Liver (tissue), 9 donors: ENCODE results near the gene KRTAP4-7. TPM values are rescaled to one million over a fixed set of nuclear protein-coding genes. Genes with fewer than 3 reads are reported as not detected.
"Not testable (repeated sequence)": the region's sequence is repeated elsewhere in the genome, so short reads cannot be mapped to it uniquely, and the experiment has no call there.

Experiments
- DNase-seq: peaks from one replicate; pipeline ENCODE4 v3.0.0-alpha.2; 2017; ENCODE audit warnings: low spot score
- H3K27ac ChIP-seq, 2 donors: one replicate each; pipeline ENCODE4 v1.7.0; 2013; ENCODE audit warnings: inconsistent platforms in 2 of 2, low read length in 2 of 2, control low read depth in 1 of 2, low read depth in 1 of 2, mild to moderate bottlenecking in 1 of 2
- H3K27me3 ChIP-seq, 4 donors: one replicate each; pipeline versions ENCODE4 v1.6.1 to v1.7.0; 2013; ENCODE audit warnings: low read length in 3 of 4, inconsistent platforms in 1 of 4, mild to moderate bottlenecking in 1 of 4, moderate library complexity in 1 of 4; ENCODE audit not compliant: control insufficient read depth in 4 of 4, insufficient read depth in 4 of 4
- H3K36me3 ChIP-seq, 4 donors: one replicate each; pipeline versions ENCODE4 v1.6.1 to v1.7.0; 2013; ENCODE audit warnings: low read length in 3 of 4, mild to moderate bottlenecking in 3 of 4, low read depth in 1 of 4, moderate library complexity in 1 of 4; ENCODE audit not compliant: control insufficient read depth in 4 of 4, insufficient read depth in 3 of 4
- H3K4me1 ChIP-seq, 4 donors: one replicate each; pipeline versions ENCODE4 v1.6.1 to v1.7.0; 2013; ENCODE audit warnings: low read length in 3 of 4, mild to moderate bottlenecking in 3 of 4, moderate library complexity in 1 of 4; ENCODE audit not compliant: control insufficient read depth in 4 of 4, insufficient read depth in 4 of 4
- H3K4me3 ChIP-seq, 3 donors: one replicate each; pipeline versions ENCODE4 v1.6.1 to v1.7.0; 2013; ENCODE audit warnings: low read length in 3 of 3, control low read depth in 1 of 3, low read depth in 1 of 3, mild to moderate bottlenecking in 1 of 3
- H3K9ac ChIP-seq, 2 donors: one replicate each; pipeline ENCODE4 v1.7.0; 2013; ENCODE audit warnings: low read length in 2 of 2, mild to moderate bottlenecking in 2 of 2, moderate library complexity in 2 of 2, control low read depth in 1 of 2, low read depth in 1 of 2
- H3K9me3 ChIP-seq, 4 donors: one replicate each; pipeline versions ENCODE4 v1.6.1 to v1.7.0; 2013; ENCODE audit warnings: low read length in 3 of 4; ENCODE audit not compliant: control insufficient read depth in 4 of 4
- CTCF ChIP-seq: fragments of 150-350 bp; IDR thresholded peaks from 2 replicates; pipeline ENCODE4 v1.5.1; 2017; ENCODE audit warnings: improper control_type of control experiment, low read depth, low read length; ENCODE audit not compliant: missing input control
- GABPA ChIP-seq, 2 donors: IDR thresholded peaks in 1 of 2; conservative IDR thresholded peaks in 1 of 2; 2 replicates each; pipeline ENCODE4 v1.6.1; 2016; ENCODE audit warnings: antibody characterized with exemption in 2 of 2, mild to moderate bottlenecking in 1 of 2, moderate library complexity in 1 of 2
- HNF4G ChIP-seq: IDR thresholded peaks from 2 replicates; pipeline ENCODE4 v1.6.1; 2016; ENCODE audit warnings: antibody characterized with exemption
- JUND ChIP-seq, 2 donors: IDR thresholded peaks; 2 replicates each; pipeline ENCODE4 v1.6.1; 2016; ENCODE audit warnings: antibody characterized with exemption in 2 of 2
- REST ChIP-seq: IDR thresholded peaks from 2 replicates; pipeline ENCODE4 v1.6.1; 2016; ENCODE audit warnings: antibody characterized with exemption, mild to moderate bottlenecking
- RXRA ChIP-seq, 2 donors: IDR thresholded peaks; 2 replicates each; pipeline ENCODE4 v1.6.1; 2017 to 2018; ENCODE audit warnings: antibody characterized with exemption in 2 of 2, mild to moderate bottlenecking in 1 of 2
- SP1 ChIP-seq: IDR thresholded peaks from 2 replicates; pipeline ENCODE4 v1.6.1; 2018; ENCODE audit warnings: antibody characterized with exemption, mild to moderate bottlenecking
- TAF1 ChIP-seq: conservative IDR thresholded peaks from 2 replicates; pipeline ENCODE4 v1.6.1; 2016; ENCODE audit warnings: antibody characterized with exemption, mild to moderate bottlenecking
- WGBS: extraction: QIAGEN DNeasy Blood & Tissue Kit; methylation state at CpG from one replicate; pipeline ENCODE4 v1.1.7; 2013; 5-methylcytosine and 5-hydroxymethylcytosine counted together
- polyA plus RNA-seq, 2 donors: library from polyadenylated mRNA; stranded (reverse) in 1 of 2; unstranded in 1 of 2; fragments of 200-250 nt in 1 of 2; fragments of >200 nt in 1 of 2; fragmentation: Nextera tagmentation in 1 of 2; extraction: Ambion mirVana in 1 of 2; gene quantifications; one replicate each; pipeline versions ENCODE4 v1.2.1 to v1.2.3, GENCODE V29; 2013 to 2015
- total RNA-seq, 2 donors: library from RNA; depleted of rRNA; stranded (reverse); fragments of >200 nt; gene quantifications; one replicate each; pipeline ENCODE4 v1.2.3, GENCODE V29; 2014
- TF ChIP-seq, protein P1 (sequence below): IDR thresholded peaks from 2 replicates; pipeline ENCODE4 v1.6.1; 2016; ENCODE audit warnings: antibody characterized with exemption
- TF ChIP-seq, protein P2 (sequence below): IDR thresholded peaks from 2 replicates; pipeline ENCODE4 v1.6.1; 2016; ENCODE audit warnings: antibody characterized with exemption
- donor health status: healthy.
- donor health status: healthy.
- donor health status: healthy.
- donor health status: healthy.
- donor health status: healthy.

The KRTAP4-7 gene
- total and polyA plus RNA-seq, 4 donors: not detected

DNA sequence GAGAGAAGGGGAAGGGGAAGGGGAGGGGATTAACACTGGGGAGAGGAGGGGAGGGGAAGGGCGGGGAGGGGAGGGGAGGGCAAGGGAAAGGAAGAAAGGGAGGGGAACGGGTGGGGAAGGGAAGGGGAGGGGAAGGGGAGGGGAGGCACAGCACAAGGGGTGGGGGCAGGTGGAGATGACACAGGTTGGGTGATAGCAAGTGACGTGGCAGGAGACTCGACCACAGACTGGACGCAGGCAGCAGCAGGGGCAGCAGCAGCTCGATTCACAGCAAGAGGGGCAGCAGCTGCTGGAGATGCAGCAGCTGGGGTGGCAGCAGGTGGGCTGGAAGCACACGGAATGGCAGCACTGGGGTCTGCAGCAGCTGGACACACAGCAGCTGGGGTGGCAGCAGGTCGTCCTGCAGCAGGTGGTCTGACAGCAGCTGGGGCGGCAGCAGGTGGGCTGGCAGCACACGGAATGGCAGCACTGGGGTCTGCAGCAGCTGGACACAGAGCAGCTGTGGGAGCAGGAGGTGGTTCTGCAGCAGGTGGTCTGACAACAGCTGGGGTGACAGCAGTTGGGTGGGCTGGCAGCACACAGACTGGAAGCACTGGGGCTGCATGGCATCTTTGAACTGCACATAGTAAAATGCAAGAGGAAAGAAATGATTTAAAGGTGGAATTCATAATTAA, 17.8 kb downstream of the KRTAP4-7 start, which contains the start of gene KRTAP4-16:
TSS of gene KRTAP4-16 (minus strand) at position 624 of the 674 bp plus-strand sequence. CDS start at position 624, 0 bp downstream.
- no peak within 1 kb of the TSS for H3K4me3 ChIP-seq
- H3K4me1 ChIP-seq: no peaks in the 10 kb centered on the region
- no peak within 1 kb of the TSS for H3K27ac ChIP-seq
- H3K9ac ChIP-seq: no peak within 1 kb of the TSS
- no peaks in the 10 kb centered on the region for H3K9me3 ChIP-seq
- WGBS: 51% methylated on average over 10 of the region's 10 CpGs
- DNase-seq: no peak
- TF ChIP-seq GABPA (IDR thresholded peaks at IDR 0.05 in 1 of 2, conservative IDR thresholded peaks at IDR 0.05 in 1 of 2) (no peak), REST (no peak), RXRA (IDR thresholded peaks at IDR 0.05) (no peak), JUND (IDR thresholded peaks at IDR 0.05) (no peak), CTCF (no peak), SP1 (no peak), HNF4G (no peak), TAF1 (no peak)
- TF ChIP-seq, protein P1, sequence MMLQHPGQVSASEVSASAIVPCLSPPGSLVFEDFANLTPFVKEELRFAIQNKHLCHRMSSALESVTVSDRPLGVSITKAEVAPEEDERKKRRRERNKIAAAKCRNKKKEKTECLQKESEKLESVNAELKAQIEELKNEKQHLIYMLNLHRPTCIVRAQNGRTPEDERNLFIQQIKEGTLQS: no peak
- TF ChIP-seq, protein P2, sequence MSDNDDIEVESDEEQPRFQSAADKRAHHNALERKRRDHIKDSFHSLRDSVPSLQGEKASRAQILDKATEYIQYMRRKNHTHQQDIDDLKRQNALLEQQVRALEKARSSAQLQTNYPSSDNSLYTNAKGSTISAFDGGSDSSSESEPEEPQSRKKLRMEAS: no peak
- H3K27me3 ChIP-seq: no peaks in the 10 kb centered on the region
- H3K36me3 ChIP-seq: no peaks in the 10 kb centered on the region

GRCh38 chr17:41103896-41104295, 19.9 kb downstream of the KRTAP4-7 start:
- TF ChIP-seq TAF1 (no peak), REST (no peak)
- DNase-seq: no peak

DNA sequence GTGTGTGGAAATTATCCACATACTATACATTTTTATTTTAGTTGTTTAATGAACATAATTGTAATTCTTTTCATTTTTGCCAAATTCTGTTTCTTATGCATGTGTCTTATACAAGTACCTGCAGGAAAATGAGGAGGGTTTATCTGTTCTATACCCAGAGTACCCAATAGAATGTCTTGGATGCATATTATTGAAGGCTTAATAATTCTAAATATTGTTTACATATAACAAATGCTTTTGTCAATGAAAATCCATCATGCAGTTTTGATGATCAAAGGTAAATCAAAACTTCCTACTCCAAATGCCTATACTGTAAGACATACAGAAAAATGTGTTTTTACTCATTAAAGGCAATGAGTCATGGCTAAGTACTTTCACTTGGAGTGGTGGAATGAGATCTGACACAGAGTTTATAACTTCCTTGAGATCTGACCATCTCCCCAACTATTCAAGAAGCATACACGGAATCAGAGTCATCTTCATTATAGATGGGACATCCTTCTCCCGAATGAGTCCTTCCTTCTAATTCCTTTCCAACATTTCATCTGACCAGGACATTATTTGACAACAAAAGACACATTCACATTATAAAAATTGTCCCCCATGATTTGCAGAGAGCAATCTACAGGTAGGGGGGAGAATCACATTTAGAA, 20.6 kb downstream of the KRTAP4-7 start:
- not testable (repeated sequence) for H3K27me3 ChIP-seq, H3K36me3 ChIP-seq, H3K4me3 ChIP-seq, H3K9me3 ChIP-seq, H3K9ac ChIP-seq, H3K27ac ChIP-seq, DNase-seq, H3K4me1 ChIP-seq
- WGBS: 81% methylated on average over 2 of the region's 2 CpGs

More at GRCh38 chr17:41103896-41104295, 19.9 kb downstream of the KRTAP4-7 start:
- Histone ChIP-seq H3K36me3 (no peaks in the 10 kb centered on the region), H3K4me1 (no peaks in the 10 kb centered on the region), H3K4me3 (no peak overlapping the region), H3K9ac (no peak overlapping the region), H3K27me3 (no peaks in the 10 kb centered on the region), H3K9me3 (no peaks in the 10 kb centered on the region), H3K27ac (no peak overlapping the region)
- WGBS: 87% methylated on average over 1 of the region's 1 CpG

DNA sequence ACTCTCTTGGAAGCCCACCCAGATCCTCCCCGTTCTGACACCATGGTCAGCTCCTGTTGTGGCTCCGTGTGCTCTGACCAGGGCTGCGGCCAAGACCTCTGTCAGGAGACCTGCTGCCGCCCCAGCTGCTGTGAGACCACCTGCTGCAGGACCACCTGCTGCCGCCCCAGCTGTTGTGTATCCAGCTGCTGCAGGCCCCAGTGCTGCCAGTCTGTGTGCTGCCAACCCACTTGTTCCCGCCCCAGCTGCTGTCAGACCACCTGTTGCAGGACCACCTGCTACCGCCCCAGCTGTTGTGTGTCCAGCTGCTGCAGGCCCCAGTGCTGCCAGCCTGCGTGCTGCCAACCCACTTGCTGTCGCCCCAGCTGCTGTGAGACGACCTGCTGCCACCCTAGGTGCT, 21.4 kb downstream of the KRTAP4-7 start, which contains the start of gene KRTAP4-9:
TSS of gene KRTAP4-9 (plus strand) at position 43 of the 400 bp plus-strand sequence. CDS start at position 43, 0 bp downstream.
- 60% methylated on average over 9 of the region's 10 CpGs for WGBS
- not testable (repeated sequence) for H3K27me3 ChIP-seq, H3K36me3 ChIP-seq, H3K4me1 ChIP-seq, H3K4me3 ChIP-seq, H3K9me3 ChIP-seq, H3K27ac ChIP-seq, H3K9ac ChIP-seq, DNase-seq
